Measurements from ENCODE around the gene EIF4B. TPM values are rescaled to one million over a fixed set of nuclear protein-coding genes. Genes with fewer than 3 reads are reported as not detected.

Gene EIF4B
- total and polyA plus RNA-seq, 2 of the 13 experiments (the other 11 are each of a cell fraction or from before 2014, with no cell fraction given): 416 to 548 TPM

- TF ChIP-seq GMEB1 (CRISPR knock-in tag; IDR thresholded peaks at IDR 0.05; ENCODE audit: borderline replicate concordance) (no peak), ZKSCAN8 (CRISPR knock-in tag; IDR thresholded peaks at IDR 0.05; ENCODE audit: borderline replicate concordance) (no peak), ZNF136 (CRISPR knock-in tag; IDR thresholded peaks at IDR 0.05; ENCODE audit: low read depth) (no peak)
These were observed 80.1 kb downstream of the EIF4B start (continued) for GRCh38 chr12:53086361-53086760.

- ATAC-seq (no peak), DNase-seq (ENCODE audit: low spot score) (no peak), FAIRE-seq (no peak)
- H3K9me3 ChIP-seq (ENCODE audit: low read length): no peaks in the 10 kb centered on the region
- intact Hi-C loops (cut with micrococcal nuclease; ENCODE audit: unreplicated experiment): no loop called here
- CTCF ChIA-PET (ENCODE audit: low intra/inter-chr PET ratio, low total read pairs): no interaction called here
- BruUV-seq (replicated peaks): no TSS peak
- TF ChIP-seq TOE1 (CRISPR knock-in tag; IDR thresholded peaks at IDR 0.05): no peak
- TF ChIP-seq, protein P1, sequence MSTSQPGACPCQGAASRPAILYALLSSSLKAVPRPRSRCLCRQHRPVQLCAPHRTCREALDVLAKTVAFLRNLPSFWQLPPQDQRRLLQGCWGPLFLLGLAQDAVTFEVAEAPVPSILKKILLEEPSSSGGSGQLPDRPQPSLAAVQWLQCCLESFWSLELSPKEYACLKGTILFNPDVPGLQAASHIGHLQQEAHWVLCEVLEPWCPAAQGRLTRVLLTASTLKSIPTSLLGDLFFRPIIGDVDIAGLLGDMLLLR (CRISPR knock-in tag; IDR thresholded peaks at IDR 0.05): no peak
- TF ChIP-seq NONO (IDR thresholded peaks at IDR 0.05): no peak
- TF ChIP-seq NONO (CRISPR knock-in tag; conservative IDR thresholded peaks at IDR 0.05): no peak
- H3K4me2 ChIP-seq (ENCODE audit: low read depth, low read length): no peak overlapping the region
- peaks cover 18% of the 10 kb centered on the region for H3K4me1 ChIP-seq (ENCODE audit: insufficient read depth, low read length)
- POLR2A ChIA-PET: interaction anchor here (2.5 kb wide), 1 partner anchor 11 kb away, joined by 11 read pairs; the partner anchor contains the start of gene SPRYD3
- no peak overlapping the region for H3K27ac ChIP-seq (ENCODE audit: extremely low read length, insufficient read depth, low read length)
- H3K36me3 ChIP-seq (replicated peaks in 1 of 2; ENCODE audit: control insufficient read depth in 1 of 2, insufficient read depth in 2 of 2, low read length in 2 of 2): no peaks in the 10 kb centered on the region
- H2AFZ ChIP-seq (ENCODE audit: low read length): no peak overlapping the region
- H4K20me1 ChIP-seq (ENCODE audit: insufficient read depth, low read length): no peaks in the 10 kb centered on the region
- 59% methylated on average over 6 of the region's 6 CpGs for WGBS (ENCODE audit: low lambda C conversion rate)
- no peak overlapping the region for H3K9ac ChIP-seq (ENCODE audit: insufficient read depth, low read depth, low read length)
- no peak overlapping the region for H3K4me3 ChIP-seq (replicated peaks in 1 of 3; ENCODE audit: insufficient read depth in 1 of 3, low read depth in 2 of 3, low read length in 3 of 3)
- peaks cover 0 to 12% of the 10 kb centered on the region in 2 experiments; a peak in 2 of 5 replicates for H3K27me3 ChIP-seq (ENCODE audit: control insufficient read depth in 1 of 2, insufficient read depth in 2 of 2, low read length in 2 of 2)
- H3K79me2 ChIP-seq (ENCODE audit: insufficient read depth, low read length): no peaks in the 10 kb centered on the region
- in situ Hi-C loops (cut with HindIII; ENCODE audit: extremely low pct_ligation_motif_present, low pct_unique_long_range_greater_than_20kb): no loop called here
These were observed 83.8 kb downstream of the EIF4B start for GRCh38 chr12:53090105-53090504.
